Testis (tissue), 2 donors: Measurements from ENCODE around the gene ADCY5.

Experiments used
- CTCF ChIP-seq, 3 experiments: fragments of 450-650 bp in 2 of 3; fragments of 200-600 bp in 1 of 3; sonication (generic) in 1 of 3; IDR thresholded peaks; one replicate each; pipeline ENCODE4 v1.5.1; 2016 to 2019; ENCODE audit warnings: antibody characterized with exemption in 3 of 3, mild to moderate bottlenecking in 2 of 3, moderate library complexity in 1 of 3
- POLR2A ChIP-seq: fragments of 450-650 bp; IDR thresholded peaks from one replicate; pipeline ENCODE4 v1.6.1; 2017; ENCODE audit warnings: antibody characterized with exemption, mild to moderate bottlenecking, moderate library complexity

GRCh38 chr3:123449997-123450604 lies 1.2 kb upstream of the ADCY5 start:
- TF ChIP-seq CTCF (IDR thresholded peaks at IDR 0.05): no peak
- no peak for TF ChIP-seq POLR2A
